ENCODE measurements around the gene SDC4.
A peak's percentile ranks its signal among the peaks of the same experiment; 100 is the strongest.

The SDC4 gene

DNA sequence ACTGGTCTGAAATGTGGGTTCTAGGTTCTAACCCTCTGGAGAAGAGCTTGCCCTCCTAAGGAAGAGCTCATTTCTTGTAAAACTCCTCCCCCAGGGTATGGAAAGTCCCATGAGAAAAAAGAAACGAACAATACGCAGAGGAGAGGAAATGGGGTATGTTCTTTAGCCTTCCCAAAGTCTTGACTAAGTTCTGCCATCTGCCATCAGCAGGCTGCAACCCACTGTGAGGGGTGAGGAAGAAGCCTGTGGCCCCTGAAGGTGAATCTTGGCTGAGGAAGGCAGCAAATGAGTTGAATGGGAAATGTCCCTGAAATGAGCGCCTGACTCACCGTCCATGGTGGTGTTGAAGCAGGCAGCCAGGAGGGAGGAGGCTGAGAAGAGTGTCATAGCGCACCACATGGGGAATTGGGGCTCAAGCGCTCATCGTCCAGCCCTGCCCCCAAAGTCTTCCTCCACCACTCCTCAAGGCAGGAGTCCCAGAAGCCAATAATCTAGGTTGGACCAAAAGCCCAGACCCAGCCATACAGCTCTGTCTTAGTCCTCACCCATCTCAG is 29.8 kb downstream of the SDC4 start:
- DNase-seq (ENCODE audit: low spot score), result no peak

GRCh38 chr20:45317826-45318225 is 30.4 kb downstream of the SDC4 start:
- DNase-seq (ENCODE audit: low spot score), result no peak

- DNase-seq (ENCODE audit: low spot score), result no peak
Observed at GRCh38 chr20:45316150-45317080, 31.8 kb downstream of the SDC4 start.

DNA sequence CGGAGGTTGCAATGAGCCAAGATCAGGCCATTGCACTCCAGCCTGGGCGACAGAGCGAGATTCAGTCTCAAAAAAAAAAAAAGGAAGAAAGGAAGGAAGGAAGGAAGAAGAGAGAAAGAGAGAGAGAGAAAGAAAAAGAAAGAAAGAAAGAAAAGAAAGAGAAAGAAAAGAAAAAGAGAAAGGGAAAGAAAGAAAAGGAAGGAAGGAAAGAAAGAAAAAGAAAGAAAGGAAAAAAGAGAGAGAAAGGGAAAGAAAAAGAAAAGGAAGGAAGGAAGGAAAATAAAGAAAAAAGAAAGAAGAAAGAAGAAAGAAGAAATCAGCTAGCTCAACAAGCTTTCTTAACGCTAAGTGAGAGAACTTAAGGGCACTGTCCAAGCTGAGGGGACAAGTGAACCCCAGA is 32.6 kb downstream of the SDC4 start:
- DNase-seq (ENCODE audit: low spot score), result no peak

- no peak for DNase-seq (ENCODE audit: low spot score)
Observed at GRCh38 chr20:45313943-45314342, 34.3 kb downstream of the SDC4 start.

DNA sequence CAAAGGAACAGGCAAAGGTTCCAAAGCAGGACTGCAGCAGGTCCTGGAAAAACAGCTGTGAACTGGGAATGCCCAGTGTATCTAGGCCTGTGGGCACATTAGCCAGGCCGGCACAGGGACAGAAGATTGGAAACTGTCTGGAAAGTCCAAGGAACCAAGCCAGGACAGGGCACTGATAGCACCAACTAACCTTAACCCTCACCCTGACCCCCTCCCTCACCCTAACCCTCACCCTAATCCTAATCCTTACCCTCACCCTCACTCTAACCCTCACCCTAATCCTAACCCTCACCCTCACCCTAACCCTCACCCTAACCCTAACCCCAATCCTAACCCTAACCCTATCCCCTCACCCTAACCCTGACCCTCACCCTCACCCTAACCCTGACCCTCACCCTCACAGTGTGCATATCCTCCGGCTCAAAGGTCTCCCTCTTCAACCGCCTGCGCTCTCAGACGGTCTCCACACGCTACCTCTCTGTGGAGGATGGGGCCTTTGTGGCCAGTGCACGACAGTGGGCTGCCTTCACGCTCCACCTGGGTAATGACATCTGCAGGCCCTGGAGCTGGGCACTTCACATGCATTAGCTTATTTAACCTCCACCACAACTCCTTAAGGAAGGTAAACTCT is 35.0 kb downstream of the SDC4 start:
- no peak for DNase-seq (ENCODE audit: low spot score)

DNA sequence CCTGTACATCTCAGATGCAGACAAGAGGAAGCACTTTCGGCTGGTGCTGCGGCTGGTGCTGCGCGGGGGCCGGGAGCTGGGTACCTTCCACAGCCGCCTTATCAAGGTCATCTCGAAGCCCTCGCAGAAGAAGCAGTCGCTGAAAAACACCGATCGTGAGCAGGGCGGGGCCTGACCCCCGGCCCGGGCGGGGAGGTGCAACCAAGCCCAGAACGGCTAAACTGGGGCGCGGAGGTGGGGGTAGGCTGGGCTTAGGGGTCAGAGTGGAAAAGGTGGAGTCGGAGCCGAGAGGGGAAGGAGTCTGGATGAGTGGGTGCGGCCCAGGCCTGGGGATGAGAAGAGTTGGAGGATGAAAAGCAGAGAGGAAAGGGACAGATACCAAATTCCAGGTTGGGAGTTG is 36.0 kb downstream of the SDC4 start:
- DNase-seq (ENCODE audit: low spot score), result no peak

DNA sequence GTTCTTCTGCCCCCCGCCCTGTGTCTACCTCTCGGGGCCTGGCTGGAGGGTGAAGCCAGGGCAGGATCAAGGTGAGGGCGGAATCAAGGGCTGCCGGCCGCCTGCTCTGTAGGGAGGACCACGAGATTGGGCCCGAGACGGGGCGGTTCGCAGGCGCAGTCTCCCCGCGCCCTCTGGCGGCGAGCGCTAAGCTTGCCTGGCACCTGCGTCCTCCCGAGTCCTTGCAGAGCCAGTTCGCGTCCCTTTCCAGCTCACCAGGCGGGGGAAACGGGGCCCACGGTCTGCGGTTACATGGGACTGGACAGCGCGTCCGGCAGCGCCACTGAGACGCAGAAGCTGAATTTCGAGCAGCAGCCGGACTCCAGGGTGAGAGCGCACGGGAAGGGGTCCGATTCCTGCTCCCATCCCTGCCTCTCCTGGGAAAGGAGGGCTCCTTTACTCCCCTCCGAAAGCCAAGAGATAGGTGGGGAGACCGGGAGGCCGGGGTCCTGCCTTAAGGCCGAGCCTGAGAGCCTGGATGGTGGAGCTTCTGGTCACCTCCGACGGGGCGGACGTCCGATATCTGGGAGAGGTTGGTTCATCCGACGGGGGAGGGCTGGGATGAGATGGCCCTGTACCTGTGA is 36.5 kb downstream of the SDC4 start:
- peak; percentile 53 for DNase-seq (ENCODE audit: low spot score)

GRCh38 chr20:45309075-45309474 is 39.1 kb downstream of the SDC4 start:
- DNase-seq (ENCODE audit: low spot score), result no peak

DNA sequence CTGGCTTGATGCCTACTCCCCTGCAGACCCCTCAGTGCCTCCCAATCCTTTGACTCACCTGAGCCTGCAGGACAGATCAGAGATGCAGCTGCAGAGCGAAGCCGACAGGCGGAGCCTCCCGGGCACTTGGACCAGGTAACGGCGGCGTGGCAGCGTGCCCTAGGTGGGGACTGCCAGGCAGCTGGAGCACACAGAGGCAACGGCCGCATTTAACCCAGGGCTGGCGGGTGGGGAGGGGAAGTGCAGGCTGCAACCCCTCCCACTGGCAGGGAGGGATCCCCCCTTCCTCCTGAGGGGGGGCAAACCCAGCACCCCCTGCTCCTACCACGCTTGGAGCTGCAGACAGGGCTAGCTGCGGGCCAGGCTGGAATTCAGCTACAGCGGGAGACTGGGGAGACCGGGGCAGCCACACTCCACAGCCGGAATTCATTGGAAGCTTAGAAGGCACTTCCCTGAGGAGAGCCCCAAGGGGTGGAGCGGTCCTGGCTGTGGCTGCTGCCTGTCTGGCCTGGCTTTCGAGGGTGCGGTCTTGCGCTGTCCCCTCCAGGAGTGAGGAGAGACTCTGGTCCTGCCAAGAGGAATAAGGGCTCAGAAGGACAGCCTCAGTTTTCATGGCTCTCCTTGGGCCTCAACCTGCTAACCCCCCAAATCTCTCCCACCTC is 40.0 kb downstream of the SDC4 start, which contains the start of gene MATN4:
Gene MATN4 (minus strand): TSS at position 183 of the 662 bp plus-strand sequence. CDS start 2,717 bp downstream, outside the sequence.
- no peak for DNase-seq (ENCODE audit: low spot score)

GRCh38 chr20:45307076-45307640 is 41.1 kb downstream of the SDC4 start:
- no peak for DNase-seq (ENCODE audit: low spot score)

DNA sequence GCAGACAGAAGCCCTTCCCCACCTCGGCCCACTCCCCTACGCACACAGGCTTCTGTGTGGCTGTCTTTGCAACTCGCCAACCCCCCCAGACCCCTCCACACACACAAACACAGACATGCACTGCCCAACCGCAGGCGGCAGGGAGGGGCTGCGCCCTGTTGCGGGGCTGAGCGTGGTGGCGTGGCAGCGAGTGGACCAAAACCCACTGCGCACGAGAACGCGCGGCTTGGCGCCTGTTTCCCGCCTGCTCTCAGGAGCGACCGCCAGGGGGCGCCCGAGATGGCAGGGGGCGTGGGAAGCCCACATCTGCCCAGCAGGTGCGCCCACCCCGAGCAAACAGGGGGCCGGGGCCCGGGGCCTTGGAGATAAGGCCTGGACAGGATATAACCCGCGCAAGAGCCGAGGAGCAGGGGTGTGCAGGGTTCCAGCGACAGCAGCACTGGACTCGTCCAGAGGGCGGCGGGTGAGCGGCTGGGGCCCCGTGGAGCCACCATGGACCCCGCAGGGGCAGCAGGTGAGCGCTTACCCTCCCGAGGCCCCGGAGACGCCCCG is 41.7 kb downstream of the SDC4 start, which contains the start of gene RBPJL:
Gene RBPJL (plus strand): TSS at position 410 of the 552 bp plus-strand sequence. CDS start 83 bp downstream, at position 493.
- DNase-seq (ENCODE audit: low spot score), result peak; percentile 23

DNA sequence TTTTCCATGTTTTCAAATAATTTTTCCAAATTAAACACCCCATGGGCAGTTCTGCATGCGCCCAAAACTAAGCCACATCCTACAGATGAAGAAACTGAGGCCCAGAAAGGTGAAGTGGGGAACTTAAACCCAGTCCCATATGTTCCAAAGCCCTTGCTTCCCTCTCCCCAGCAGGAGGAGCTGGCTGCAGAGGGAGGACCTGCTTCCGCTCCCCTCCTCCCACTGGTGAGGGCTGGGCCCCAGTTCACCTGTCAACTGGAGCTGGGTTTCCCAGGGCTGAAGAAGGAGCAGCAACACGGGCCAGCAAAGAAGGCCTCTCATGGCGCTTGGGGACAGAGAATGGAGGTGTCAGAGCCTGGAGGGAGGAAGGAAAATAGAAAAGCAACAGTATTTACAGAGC is 43.0 kb downstream of the SDC4 start:
- no peak for DNase-seq (ENCODE audit: low spot score)

DNA sequence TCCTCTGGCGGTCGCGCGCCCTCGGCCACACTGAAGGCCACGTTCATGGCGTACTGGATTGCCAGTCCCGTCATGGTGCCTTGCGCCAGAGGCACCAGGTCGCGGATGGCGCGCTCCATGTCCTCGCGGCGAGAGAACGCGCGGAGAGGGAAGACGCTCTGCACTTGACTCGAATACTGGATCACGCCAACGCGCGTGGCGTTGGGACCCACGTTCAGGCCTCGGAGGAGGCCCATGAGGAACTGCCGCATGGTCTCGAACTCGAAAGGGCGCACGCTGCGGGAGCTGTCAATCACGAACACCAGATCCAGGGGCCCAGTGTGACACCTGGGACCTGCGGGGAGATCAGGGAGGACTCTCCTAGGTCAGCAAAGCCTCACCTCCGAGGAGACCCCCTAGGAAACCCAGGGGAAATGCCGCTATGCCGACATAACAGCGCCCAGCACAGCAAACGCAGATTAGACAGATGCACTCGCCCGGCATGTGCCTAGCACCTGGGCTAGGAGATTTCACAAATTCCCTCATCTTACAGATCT is 43.7 kb downstream of the SDC4 start:
- DNase-seq (ENCODE audit: low spot score), result no peak

DNA sequence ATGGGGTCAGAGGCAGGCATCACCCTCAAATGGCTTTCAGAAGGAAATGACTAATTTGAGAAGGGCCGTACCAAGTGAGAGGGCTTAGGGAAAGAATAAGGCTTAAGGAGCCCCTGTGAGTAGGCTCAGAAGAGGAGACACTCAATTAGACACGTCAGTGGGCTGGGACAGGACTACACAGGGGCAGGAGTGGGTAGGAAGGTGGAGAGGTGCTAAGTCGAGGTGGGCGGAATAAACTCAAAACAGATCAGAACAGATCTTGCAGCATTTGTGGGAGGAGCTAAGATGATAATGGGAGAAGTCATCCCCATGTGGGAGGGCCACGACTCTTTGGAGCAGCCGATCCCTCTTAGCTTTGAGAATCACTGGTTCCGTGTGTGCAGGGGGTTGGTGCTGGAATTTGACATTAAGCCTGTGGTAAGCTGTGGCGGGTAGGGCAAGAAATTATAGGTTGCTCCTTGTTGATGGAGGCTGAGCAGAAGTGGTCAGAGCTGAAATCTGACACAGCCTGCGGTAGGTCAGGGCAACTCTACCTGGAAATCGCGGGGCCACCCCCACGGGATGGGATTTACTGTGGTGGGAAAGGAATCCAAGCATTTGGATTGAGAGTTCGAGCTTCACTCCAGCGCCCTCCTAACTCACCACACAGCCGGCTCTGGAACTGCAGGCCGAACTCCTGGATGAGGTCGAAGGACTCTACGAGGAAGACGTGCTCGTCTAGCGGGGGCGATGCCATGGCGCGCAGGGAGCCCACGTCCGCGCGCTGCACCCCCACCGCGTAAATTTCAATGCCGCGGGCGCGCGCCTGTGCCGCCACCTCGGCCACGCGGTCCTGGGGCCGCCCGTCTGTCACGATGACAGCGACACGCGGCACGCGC is 44.4 kb downstream of the SDC4 start:
- no peak for DNase-seq (ENCODE audit: low spot score)

GRCh38 chr20:45301824-45302271 is 46.4 kb downstream of the SDC4 start:
- no peak for DNase-seq (ENCODE audit: low spot score)

GRCh38 chr20:45300961-45301360 is 47.3 kb downstream of the SDC4 start:
- no peak for DNase-seq (ENCODE audit: low spot score)

- DNase-seq (ENCODE audit: low spot score), result no peak
Observed at GRCh38 chr20:45299786-45300185, 48.4 kb downstream of the SDC4 start.

- DNase-seq (ENCODE audit: low spot score), result no peak
Observed at GRCh38 chr20:45297786-45298497, 50.3 kb downstream of the SDC4 start.
